GM10847 (cell line): Measurements from ENCODE around the gene PLCH1.

Experiments
- POLR2A ChIP-seq: IDR thresholded peaks from 2 replicates; pipeline ENCODE4 v1.6.1; 2011; ENCODE audit not compliant: insufficient read length; ENCODE audit errors: extremely low read depth

PLCH1 gene

GRCh38 chr3:155727836-155728235, 17.0 kb downstream of the PLCH1 start:
- no peak for TF ChIP-seq POLR2A

GRCh38 chr3:155714295-155714718, 30.6 kb downstream of the PLCH1 start:
- TF ChIP-seq POLR2A, result no peak

- no peak for TF ChIP-seq POLR2A
Measured at GRCh38 chr3:155712008-155712407, 32.9 kb downstream of the PLCH1 start.

GRCh38 chr3:155704771-155705559, 39.9 kb downstream of the PLCH1 start:
- TF ChIP-seq POLR2A, result no peak

- TF ChIP-seq POLR2A, result no peak
Measured at GRCh38 chr3:155704061-155704460, 40.8 kb downstream of the PLCH1 start.

GRCh38 chr3:155702745-155703591, 41.9 kb downstream of the PLCH1 start:
- no peak for TF ChIP-seq POLR2A

- no peak for TF ChIP-seq POLR2A
Measured at GRCh38 chr3:155701882-155702465, 42.9 kb downstream of the PLCH1 start.

- no peak for TF ChIP-seq POLR2A
Measured at GRCh38 chr3:155697542-155697941, 47.3 kb downstream of the PLCH1 start.

- TF ChIP-seq POLR2A, result no peak
Measured at GRCh38 chr3:155690921-155691320, 54.0 kb downstream of the PLCH1 start.

- TF ChIP-seq POLR2A, result no peak
Measured at GRCh38 chr3:155688481-155688880, 56.4 kb downstream of the PLCH1 start.

GRCh38 chr3:155683344-155683720, 61.5 kb downstream of the PLCH1 start:
- TF ChIP-seq POLR2A, result no peak

- no peak for TF ChIP-seq POLR2A
Measured at GRCh38 chr3:155682426-155683343, 62.2 kb downstream of the PLCH1 start.

GRCh38 chr3:155676252-155676981, 68.5 kb downstream of the PLCH1 start:
- no peak for TF ChIP-seq POLR2A

GRCh38 chr3:155675094-155675493, 69.8 kb downstream of the PLCH1 start:
- no peak for TF ChIP-seq POLR2A

GRCh38 chr3:155673421-155673820, 71.5 kb downstream of the PLCH1 start:
- no peak for TF ChIP-seq POLR2A

- no peak for TF ChIP-seq POLR2A
Measured at GRCh38 chr3:155670335-155670734, 74.5 kb downstream of the PLCH1 start.
